Transverse colon (tissue), 4 donors: ENCODE data around the gene ALK. TPM values are rescaled to one million over a fixed set of nuclear protein-coding genes. Genes with fewer than 3 reads are reported as not detected.

Experiments used
- DNase-seq: peaks from one replicate; pipeline ENCODE4 v3.0.0-alpha.2; 2019
- H3K27ac ChIP-seq, 4 donors: fragments of 200-600 bp; sonication (generic); 2 replicates each; pipeline ENCODE4 v1.5.1; 2016 to 2018; ENCODE audit warnings: inconsistent platforms in 4 of 4
- H3K27me3 ChIP-seq: fragments of 200-600 bp; sonication (generic); 2 replicates; pipeline ENCODE4 v1.5.1; 2017; ENCODE audit warnings: inconsistent platforms
- H3K36me3 ChIP-seq, 4 donors: fragments of 200-600 bp; sonication (generic); 2 replicates each; pipeline ENCODE4 v1.5.1; 2017 to 2019; ENCODE audit warnings: inconsistent platforms in 4 of 4
- H3K4me1 ChIP-seq, 4 donors: fragments of 200-600 bp; sonication (generic); 2 replicates each; pipeline ENCODE4 v1.5.1; 2017 to 2020; ENCODE audit warnings: inconsistent platforms in 4 of 4
- H3K4me3 ChIP-seq, 4 donors: fragments of 200-600 bp; sonication (generic); 1 replicate in 1 of 4; 2 replicates in 3 of 4; pipeline versions ENCODE4 v1.5.1 to v1.6.1; 2017 to 2019; ENCODE audit warnings: inconsistent platforms in 4 of 4
- H3K9me3 ChIP-seq, 2 donors: fragments of 200-600 bp; sonication (generic); 2 replicates each; pipeline ENCODE4 v1.5.1; 2017 to 2019; ENCODE audit warnings: inconsistent platforms in 2 of 2
- CTCF ChIP-seq, 5 experiments: fragments of 200-600 bp in 3 of 5; fragments of 450-650 bp in 2 of 5; sonication (generic) in 3 of 5; IDR thresholded peaks; 1 replicate in 2 of 5; 2 replicates in 3 of 5; pipeline ENCODE4 v1.5.1; 2016 to 2017; ENCODE audit warnings: antibody characterized with exemption in 5 of 5, inconsistent platforms in 3 of 5, mild to moderate bottlenecking in 2 of 5, moderate library complexity in 1 of 5
- EP300 ChIP-seq: sonication (generic); formaldehyde crosslinking; IDR thresholded peaks from one replicate; pipeline ENCODE4 v1.6.1; 2017; ENCODE audit warnings: antibody characterized with exemption, low read depth
- POLR2A ChIP-seq: fragments of 450-650 bp; IDR thresholded peaks from one replicate; pipeline ENCODE4 v1.6.1; 2016; ENCODE audit warnings: antibody characterized with exemption, mild to moderate bottlenecking, moderate library complexity
- POLR2AphosphoS5 ChIP-seq, 3 donors: sonication (generic); formaldehyde crosslinking; IDR thresholded peaks; one replicate each; pipeline ENCODE4 v1.6.1; 2016; ENCODE audit warnings: antibody characterized with exemption in 3 of 3
- WGBS, 2 donors: methylation state at CpG; one replicate each; pipeline ENCODE4 v1.1.5; 2018; ENCODE audit warnings: low coverage in 1 of 2; 5-methylcytosine and 5-hydroxymethylcytosine counted together
- in situ Hi-C, 4 donors: fragments of 200-750 bp; cut with MboI; loops; one replicate each; pipeline versions ENCODE4 v1.15.0 to v1.15.1; 2017; ENCODE audit warnings: low sequenced_read_pairs in 3 of 4, low pct_ligation_motif_present in 1 of 4, low pct_unique_long_range_greater_than_20kb in 1 of 4
- intact Hi-C: fragments of 100-400 bp; cut with DNase I; formaldehyde crosslinking; loops from one replicate; pipeline ENCODE4 v1.15.1; 2023; ENCODE audit warnings: low total_unique reads
- total RNA-seq, 4 donors: library from RNA; depleted of rRNA; stranded (reverse); fragments of >200 nt; gene quantifications; one replicate each; pipeline ENCODE4 v1.1.0, GENCODE V29; 2016

ALK gene
- total RNA-seq, 4 donors from 2014 or later, result 0.32 to 0.82 TPM; not detected in 2

GRCh38 chr2:29587402-29588190 is 333.8 kb downstream of the ALK start:
- Histone ChIP-seq H3K9me3 (no peaks in the 10 kb centered on the region), H3K27ac (no peak overlapping the region), H3K4me3 (no peak overlapping the region), H3K4me1 (no peaks in the 10 kb centered on the region), H3K36me3 (no peaks in the 10 kb centered on the region), H3K27me3 (no peaks in the 10 kb centered on the region)
- no peak for TF ChIP-seq POLR2A
- TF ChIP-seq EP300, result no peak
- no peak for TF ChIP-seq POLR2AphosphoS5 (IDR thresholded peaks at IDR 0.05)
- TF ChIP-seq CTCF (IDR thresholded peaks at IDR 0.05), result no peak
- DNase-seq, result no peak
- WGBS, 2 donors, result 69 to 74% methylated on average over 5 of the region's 5 CpGs
- in situ Hi-C loops (no loop called here), intact Hi-C loops (no loop called here)

GRCh38 chr2:29586919-29587318 is 334.5 kb downstream of the ALK start:
- no peak for DNase-seq
- no peak overlapping the region for H3K27ac ChIP-seq
- no peaks in the 10 kb centered on the region for H3K9me3 ChIP-seq
- no peaks in the 10 kb centered on the region for H3K4me1 ChIP-seq
- no peak overlapping the region for H3K4me3 ChIP-seq
- intact Hi-C loops (no loop called here), in situ Hi-C loops (no loop called here)
- H3K27me3 ChIP-seq, result no peaks in the 10 kb centered on the region
- no peak for TF ChIP-seq POLR2A
- TF ChIP-seq EP300, result no peak
- no peak for TF ChIP-seq POLR2AphosphoS5 (IDR thresholded peaks at IDR 0.05)
- no peak for TF ChIP-seq CTCF (IDR thresholded peaks at IDR 0.05)
- 44% methylated on average over 1 of the region's 1 CpG; no CpG with 5 or more reads in 1 of the 2 donors for WGBS, 2 donors
- H3K36me3 ChIP-seq, result no peaks in the 10 kb centered on the region

- in situ Hi-C loops (no loop called here), intact Hi-C loops (no loop called here)
- H3K36me3 ChIP-seq, result no peaks in the 10 kb centered on the region
- no peaks in the 10 kb centered on the region for H3K4me1 ChIP-seq
- no peak overlapping the region for H3K4me3 ChIP-seq
- H3K9me3 ChIP-seq, result no peaks in the 10 kb centered on the region
- no peak for DNase-seq
- TF ChIP-seq CTCF (IDR thresholded peaks at IDR 0.05) (no peak), POLR2AphosphoS5 (IDR thresholded peaks at IDR 0.05) (no peak), EP300 (no peak), POLR2A (no peak)
- no peaks in the 10 kb centered on the region for H3K27me3 ChIP-seq
- 87 to 100% methylated on average over 1 of the region's 1 CpG for WGBS, 2 donors
- H3K27ac ChIP-seq, result no peak overlapping the region
Measured at GRCh38 chr2:29583548-29584156, 337.7 kb downstream of the ALK start.

GRCh38 chr2:29583104-29583503 is 338.3 kb downstream of the ALK start:
- no peaks in the 10 kb centered on the region for H3K27me3 ChIP-seq
- no peak for TF ChIP-seq POLR2A
- no peak for TF ChIP-seq EP300
- TF ChIP-seq CTCF (IDR thresholded peaks at IDR 0.05), result no peak
- no peak for TF ChIP-seq POLR2AphosphoS5 (IDR thresholded peaks at IDR 0.05)
- no peak for DNase-seq
- intact Hi-C loops, result no loop called here
- H3K4me3 ChIP-seq, result no peak overlapping the region
- no peak overlapping the region for H3K27ac ChIP-seq
- H3K9me3 ChIP-seq, result no peaks in the 10 kb centered on the region
- 62% methylated on average over 1 of the region's 1 CpG; no CpG with 5 or more reads in 1 of the 2 donors for WGBS, 2 donors
- in situ Hi-C loops, result no loop called here
- H3K4me1 ChIP-seq, result no peaks in the 10 kb centered on the region
- no peaks in the 10 kb centered on the region for H3K36me3 ChIP-seq
